ENCODE data around the gene PLET1.
"Not testable (repeated sequence)": the region's sequence is repeated elsewhere in the genome, so short reads cannot be mapped to it uniquely, and the experiment has no call there.

The PLET1 gene

GRCh38 chr11:112206071-112206470, 54.6 kb downstream of the PLET1 start:
- no peak for FAIRE-seq

- no peak for FAIRE-seq
These were observed 60.4 kb downstream of the PLET1 start for GRCh38 chr11:112200252-112200651.

GRCh38 chr11:112199101-112199500, 61.6 kb downstream of the PLET1 start:
- FAIRE-seq = not testable (repeated sequence)

All from endometrium (tissue), 2 donors.